Liver (tissue), 9 donors: ENCODE measurements around the gene FAM13A. TPM values are rescaled to one million over a fixed set of nuclear protein-coding genes. Genes with fewer than 3 reads are reported as not detected.

Experiments
- DNase-seq: peaks from one replicate; pipeline ENCODE4 v3.0.0-alpha.2; 2017; ENCODE audit warnings: low spot score
- H3K27ac ChIP-seq, 2 donors: one replicate each; pipeline ENCODE4 v1.7.0; 2013; ENCODE audit warnings: inconsistent platforms in 2 of 2, low read length in 2 of 2, control low read depth in 1 of 2, low read depth in 1 of 2, mild to moderate bottlenecking in 1 of 2
- H3K27me3 ChIP-seq, 4 donors: one replicate each; pipeline versions ENCODE4 v1.6.1 to v1.7.0; 2013; ENCODE audit warnings: low read length in 3 of 4, inconsistent platforms in 1 of 4, mild to moderate bottlenecking in 1 of 4, moderate library complexity in 1 of 4; ENCODE audit not compliant: control insufficient read depth in 4 of 4, insufficient read depth in 4 of 4
- H3K36me3 ChIP-seq, 4 donors: one replicate each; pipeline versions ENCODE4 v1.6.1 to v1.7.0; 2013; ENCODE audit warnings: low read length in 3 of 4, mild to moderate bottlenecking in 3 of 4, low read depth in 1 of 4, moderate library complexity in 1 of 4; ENCODE audit not compliant: control insufficient read depth in 4 of 4, insufficient read depth in 3 of 4
- H3K4me1 ChIP-seq, 4 donors: one replicate each; pipeline versions ENCODE4 v1.6.1 to v1.7.0; 2013; ENCODE audit warnings: low read length in 3 of 4, mild to moderate bottlenecking in 3 of 4, moderate library complexity in 1 of 4; ENCODE audit not compliant: control insufficient read depth in 4 of 4, insufficient read depth in 4 of 4
- H3K4me3 ChIP-seq, 3 donors: one replicate each; pipeline versions ENCODE4 v1.6.1 to v1.7.0; 2013; ENCODE audit warnings: low read length in 3 of 3, control low read depth in 1 of 3, low read depth in 1 of 3, mild to moderate bottlenecking in 1 of 3
- H3K9ac ChIP-seq, 2 donors: one replicate each; pipeline ENCODE4 v1.7.0; 2013; ENCODE audit warnings: low read length in 2 of 2, mild to moderate bottlenecking in 2 of 2, moderate library complexity in 2 of 2, control low read depth in 1 of 2, low read depth in 1 of 2
- H3K9me3 ChIP-seq, 4 donors: one replicate each; pipeline versions ENCODE4 v1.6.1 to v1.7.0; 2013; ENCODE audit warnings: low read length in 3 of 4; ENCODE audit not compliant: control insufficient read depth in 4 of 4
- EGR1 ChIP-seq, 2 donors: IDR thresholded peaks; 2 replicates each; pipeline ENCODE4 v1.6.1; 2016 to 2018; ENCODE audit warnings: antibody characterized with exemption in 2 of 2, low read depth in 2 of 2
- FOXA1 ChIP-seq: IDR thresholded peaks from 2 replicates; pipeline ENCODE4 v1.6.1; 2016; ENCODE audit warnings: antibody characterized with exemption
- FOXA2 ChIP-seq: IDR thresholded peaks from 2 replicates; pipeline ENCODE4 v1.6.1; 2016; ENCODE audit warnings: antibody characterized with exemption
- GABPA ChIP-seq, 2 donors: IDR thresholded peaks in 1 of 2; conservative IDR thresholded peaks in 1 of 2; 2 replicates each; pipeline ENCODE4 v1.6.1; 2016; ENCODE audit warnings: antibody characterized with exemption in 2 of 2, mild to moderate bottlenecking in 1 of 2, moderate library complexity in 1 of 2
- HNF4A ChIP-seq, 2 donors: conservative IDR thresholded peaks; 2 replicates each; pipeline ENCODE4 v1.6.1; 2016; ENCODE audit warnings: antibody characterized with exemption in 2 of 2, mild to moderate bottlenecking in 2 of 2
- HNF4G ChIP-seq: IDR thresholded peaks from 2 replicates; pipeline ENCODE4 v1.6.1; 2016; ENCODE audit warnings: antibody characterized with exemption
- JUND ChIP-seq, 2 donors: IDR thresholded peaks; 2 replicates each; pipeline ENCODE4 v1.6.1; 2016; ENCODE audit warnings: antibody characterized with exemption in 2 of 2
- NR2F2 ChIP-seq: IDR thresholded peaks from 2 replicates; pipeline ENCODE4 v1.6.1; 2016; ENCODE audit warnings: antibody characterized with exemption
- RAD21 ChIP-seq, 2 donors: IDR thresholded peaks; 2 replicates each; pipeline ENCODE4 v1.6.1; 2016; ENCODE audit warnings: antibody characterized with exemption in 2 of 2, mild to moderate bottlenecking in 2 of 2
- RXRA ChIP-seq, 2 donors: IDR thresholded peaks; 2 replicates each; pipeline ENCODE4 v1.6.1; 2017 to 2018; ENCODE audit warnings: antibody characterized with exemption in 2 of 2, mild to moderate bottlenecking in 1 of 2
- SP1 ChIP-seq: IDR thresholded peaks from 2 replicates; pipeline ENCODE4 v1.6.1; 2018; ENCODE audit warnings: antibody characterized with exemption, mild to moderate bottlenecking
- TAF1 ChIP-seq: conservative IDR thresholded peaks from 2 replicates; pipeline ENCODE4 v1.6.1; 2016; ENCODE audit warnings: antibody characterized with exemption, mild to moderate bottlenecking
- YY1 ChIP-seq: IDR thresholded peaks from 2 replicates; pipeline ENCODE4 v1.6.1; 2016; ENCODE audit warnings: antibody characterized with exemption, mild to moderate bottlenecking
- WGBS: extraction: QIAGEN DNeasy Blood & Tissue Kit; methylation state at CpG from one replicate; pipeline ENCODE4 v1.1.7; 2013; 5-methylcytosine and 5-hydroxymethylcytosine counted together
- polyA plus RNA-seq, 2 donors: library from polyadenylated mRNA; stranded (reverse) in 1 of 2; unstranded in 1 of 2; fragments of 200-250 nt in 1 of 2; fragments of >200 nt in 1 of 2; fragmentation: Nextera tagmentation in 1 of 2; extraction: Ambion mirVana in 1 of 2; gene quantifications; one replicate each; pipeline versions ENCODE4 v1.2.1 to v1.2.3, GENCODE V29; 2013 to 2015
- total RNA-seq, 2 donors: library from RNA; depleted of rRNA; stranded (reverse); fragments of >200 nt; gene quantifications; one replicate each; pipeline ENCODE4 v1.2.3, GENCODE V29; 2014
- TF ChIP-seq, protein P1 (sequence below): IDR thresholded peaks from 2 replicates; pipeline ENCODE4 v1.6.1; 2016; ENCODE audit warnings: antibody characterized with exemption, mild to moderate bottlenecking
- TF ChIP-seq, protein P2 (sequence below): IDR thresholded peaks from 2 replicates; pipeline ENCODE4 v1.6.1; 2016; ENCODE audit warnings: antibody characterized with exemption
- TF ChIP-seq, protein P3 (sequence below): fragments of 150-350 bp; IDR thresholded peaks from 2 replicates; pipeline ENCODE4 v1.5.1; 2017; ENCODE audit warnings: improper control_type of control experiment, low read depth, low read length; ENCODE audit not compliant: missing input control
- TF ChIP-seq, protein P4 (sequence below): IDR thresholded peaks from 2 replicates; pipeline ENCODE4 v1.6.1; 2016; ENCODE audit warnings: antibody characterized with exemption
- TF ChIP-seq, protein P5 (sequence below): IDR thresholded peaks from 2 replicates; pipeline ENCODE4 v1.6.1; 2016; ENCODE audit warnings: antibody characterized with exemption
- donor health status: healthy.
- donor health status: healthy.
- donor health status: healthy.
- donor health status: healthy.
- donor health status: healthy.

The FAM13A gene
- total and polyA plus RNA-seq, 4 donors, result 14.9 to 52.9 (median 27.6) TPM

DNA sequence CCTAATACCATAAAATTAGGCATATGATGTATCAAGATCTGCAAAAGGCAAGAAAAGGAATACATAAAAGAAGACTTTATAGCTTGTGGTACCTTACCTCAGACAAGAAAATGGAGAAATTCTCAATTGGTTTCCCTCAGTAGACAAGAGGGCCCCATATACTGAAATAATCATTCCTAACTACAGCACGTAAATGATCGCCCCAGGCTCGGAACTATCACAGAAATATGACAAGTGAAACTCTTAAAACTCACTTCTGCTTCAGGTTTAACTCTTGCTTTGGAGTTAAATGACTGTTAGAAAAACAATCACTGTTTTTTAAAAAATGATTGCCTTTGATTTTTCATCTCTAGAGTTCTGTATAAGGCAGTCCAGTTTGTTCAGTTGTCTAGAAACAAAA lies 320.7 kb downstream of the FAM13A start:
- TF ChIP-seq YY1 (peak; percentile 12), HNF4G (no peak), RXRA (IDR thresholded peaks at IDR 0.05) (no peak), HNF4A (conservative IDR thresholded peaks at IDR 0.05) (no peak)
- TF ChIP-seq, protein P1, sequence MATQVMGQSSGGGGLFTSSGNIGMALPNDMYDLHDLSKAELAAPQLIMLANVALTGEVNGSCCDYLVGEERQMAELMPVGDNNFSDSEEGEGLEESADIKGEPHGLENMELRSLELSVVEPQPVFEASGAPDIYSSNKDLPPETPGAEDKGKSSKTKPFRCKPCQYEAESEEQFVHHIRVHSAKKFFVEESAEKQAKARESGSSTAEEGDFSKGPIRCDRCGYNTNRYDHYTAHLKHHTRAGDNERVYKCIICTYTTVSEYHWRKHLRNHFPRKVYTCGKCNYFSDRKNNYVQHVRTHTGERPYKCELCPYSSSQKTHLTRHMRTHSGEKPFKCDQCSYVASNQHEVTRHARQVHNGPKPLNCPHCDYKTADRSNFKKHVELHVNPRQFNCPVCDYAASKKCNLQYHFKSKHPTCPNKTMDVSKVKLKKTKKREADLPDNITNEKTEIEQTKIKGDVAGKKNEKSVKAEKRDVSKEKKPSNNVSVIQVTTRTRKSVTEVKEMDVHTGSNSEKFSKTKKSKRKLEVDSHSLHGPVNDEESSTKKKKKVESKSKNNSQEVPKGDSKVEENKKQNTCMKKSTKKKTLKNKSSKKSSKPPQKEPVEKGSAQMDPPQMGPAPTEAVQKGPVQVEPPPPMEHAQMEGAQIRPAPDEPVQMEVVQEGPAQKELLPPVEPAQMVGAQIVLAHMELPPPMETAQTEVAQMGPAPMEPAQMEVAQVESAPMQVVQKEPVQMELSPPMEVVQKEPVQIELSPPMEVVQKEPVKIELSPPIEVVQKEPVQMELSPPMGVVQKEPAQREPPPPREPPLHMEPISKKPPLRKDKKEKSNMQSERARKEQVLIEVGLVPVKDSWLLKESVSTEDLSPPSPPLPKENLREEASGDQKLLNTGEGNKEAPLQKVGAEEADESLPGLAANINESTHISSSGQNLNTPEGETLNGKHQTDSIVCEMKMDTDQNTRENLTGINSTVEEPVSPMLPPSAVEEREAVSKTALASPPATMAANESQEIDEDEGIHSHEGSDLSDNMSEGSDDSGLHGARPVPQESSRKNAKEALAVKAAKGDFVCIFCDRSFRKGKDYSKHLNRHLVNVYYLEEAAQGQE, result no peak
- no peaks in the 10 kb centered on the region for H3K27me3 ChIP-seq
- H3K9me3 ChIP-seq, result no peaks in the 10 kb centered on the region
- peaks cover 3 to 41% (median 24%) of the 10 kb centered on the region in 4 donors for H3K4me1 ChIP-seq
- H3K9ac ChIP-seq, result peak overlapping the region; percentile 64 to 96
- H3K27ac ChIP-seq, result peak overlapping the region; percentile 73
- 20% methylated on average over 3 of the region's 3 CpGs for WGBS
- DNase-seq, result no peak
- H3K4me3 ChIP-seq, result peak overlapping the region; percentile 54 to 94 (median 59)
- H3K36me3 ChIP-seq, result peaks cover 1 to 7% (median 3%) of the 10 kb centered on the region in 4 donors

DNA sequence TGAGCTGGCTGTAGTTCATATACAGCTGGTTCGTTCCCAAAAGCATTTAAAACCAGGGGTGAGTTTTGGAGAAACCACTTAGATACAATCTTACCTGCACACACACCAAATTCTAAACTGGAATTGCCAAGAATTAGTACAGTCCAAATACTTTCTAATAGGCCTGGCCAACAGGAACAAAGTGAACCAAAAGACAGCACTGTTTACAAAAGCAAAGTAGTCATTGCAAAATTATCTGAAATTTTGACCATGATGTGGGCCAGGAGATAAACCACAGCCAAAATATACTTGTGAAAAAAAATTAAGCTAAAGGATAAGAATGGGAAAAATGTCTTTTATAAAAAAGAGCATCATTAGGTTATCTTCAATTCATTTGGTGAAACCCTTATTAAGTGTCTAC lies 321.4 kb downstream of the FAM13A start:
- no peaks in the 10 kb centered on the region for H3K9me3 ChIP-seq
- H3K27me3 ChIP-seq, result no peaks in the 10 kb centered on the region
- peak overlapping the region; percentile 54 to 94 (median 59) for H3K4me3 ChIP-seq
- DNase-seq, result no peak
- peak overlapping the region; percentile 73 for H3K27ac ChIP-seq
- 45% methylated on average over 1 of the region's 1 CpG for WGBS
- peaks cover 3 to 41% (median 24%) of the 10 kb centered on the region in 4 donors for H3K4me1 ChIP-seq
- peak overlapping the region; percentile 64 to 96 for H3K9ac ChIP-seq
- peaks cover 1 to 12% (median 8%) of the 10 kb centered on the region in 4 donors for H3K36me3 ChIP-seq
- peak; percentile 79 for TF ChIP-seq FOXA2
- peak; percentile 53 for TF ChIP-seq RXRA (IDR thresholded peaks at IDR 0.05)
- peak; percentile 40 for TF ChIP-seq FOXA1
- peak; percentile 30 to 53 for TF ChIP-seq JUND (IDR thresholded peaks at IDR 0.05)
- TF ChIP-seq EGR1 (IDR thresholded peaks at IDR 0.05; ENCODE audit: low read depth in 2 of 2), result no peak
- peak; percentile 65 to 70 for TF ChIP-seq HNF4A (conservative IDR thresholded peaks at IDR 0.05)
- TF ChIP-seq TAF1, result peak; percentile 26
- TF ChIP-seq, protein P2, sequence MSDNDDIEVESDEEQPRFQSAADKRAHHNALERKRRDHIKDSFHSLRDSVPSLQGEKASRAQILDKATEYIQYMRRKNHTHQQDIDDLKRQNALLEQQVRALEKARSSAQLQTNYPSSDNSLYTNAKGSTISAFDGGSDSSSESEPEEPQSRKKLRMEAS, result peak; percentile 42
- TF ChIP-seq, protein P3, sequence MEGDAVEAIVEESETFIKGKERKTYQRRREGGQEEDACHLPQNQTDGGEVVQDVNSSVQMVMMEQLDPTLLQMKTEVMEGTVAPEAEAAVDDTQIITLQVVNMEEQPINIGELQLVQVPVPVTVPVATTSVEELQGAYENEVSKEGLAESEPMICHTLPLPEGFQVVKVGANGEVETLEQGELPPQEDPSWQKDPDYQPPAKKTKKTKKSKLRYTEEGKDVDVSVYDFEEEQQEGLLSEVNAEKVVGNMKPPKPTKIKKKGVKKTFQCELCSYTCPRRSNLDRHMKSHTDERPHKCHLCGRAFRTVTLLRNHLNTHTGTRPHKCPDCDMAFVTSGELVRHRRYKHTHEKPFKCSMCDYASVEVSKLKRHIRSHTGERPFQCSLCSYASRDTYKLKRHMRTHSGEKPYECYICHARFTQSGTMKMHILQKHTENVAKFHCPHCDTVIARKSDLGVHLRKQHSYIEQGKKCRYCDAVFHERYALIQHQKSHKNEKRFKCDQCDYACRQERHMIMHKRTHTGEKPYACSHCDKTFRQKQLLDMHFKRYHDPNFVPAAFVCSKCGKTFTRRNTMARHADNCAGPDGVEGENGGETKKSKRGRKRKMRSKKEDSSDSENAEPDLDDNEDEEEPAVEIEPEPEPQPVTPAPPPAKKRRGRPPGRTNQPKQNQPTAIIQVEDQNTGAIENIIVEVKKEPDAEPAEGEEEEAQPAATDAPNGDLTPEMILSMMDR, result no peak
- TF ChIP-seq YY1, result peak; percentile 31
- TF ChIP-seq GABPA (IDR thresholded peaks at IDR 0.05 in 1 of 2, conservative IDR thresholded peaks at IDR 0.05 in 1 of 2), result no peak
- TF ChIP-seq, protein P1, result peak; percentile 51
- TF ChIP-seq, protein P4, sequence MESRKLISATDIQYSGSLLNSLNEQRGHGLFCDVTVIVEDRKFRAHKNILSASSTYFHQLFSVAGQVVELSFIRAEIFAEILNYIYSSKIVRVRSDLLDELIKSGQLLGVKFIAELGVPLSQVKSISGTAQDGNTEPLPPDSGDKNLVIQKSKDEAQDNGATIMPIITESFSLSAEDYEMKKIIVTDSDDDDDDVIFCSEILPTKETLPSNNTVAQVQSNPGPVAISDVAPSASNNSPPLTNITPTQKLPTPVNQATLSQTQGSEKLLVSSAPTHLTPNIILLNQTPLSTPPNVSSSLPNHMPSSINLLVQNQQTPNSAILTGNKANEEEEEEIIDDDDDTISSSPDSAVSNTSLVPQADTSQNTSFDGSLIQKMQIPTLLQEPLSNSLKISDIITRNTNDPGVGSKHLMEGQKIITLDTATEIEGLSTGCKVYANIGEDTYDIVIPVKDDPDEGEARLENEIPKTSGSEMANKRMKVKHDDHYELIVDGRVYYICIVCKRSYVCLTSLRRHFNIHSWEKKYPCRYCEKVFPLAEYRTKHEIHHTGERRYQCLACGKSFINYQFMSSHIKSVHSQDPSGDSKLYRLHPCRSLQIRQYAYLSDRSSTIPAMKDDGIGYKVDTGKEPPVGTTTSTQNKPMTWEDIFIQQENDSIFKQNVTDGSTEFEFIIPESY, result peak; percentile 53
- no peak for TF ChIP-seq HNF4G
- TF ChIP-seq SP1, result peak; percentile 65
- peak; percentile 19 to 57 for TF ChIP-seq RAD21 (IDR thresholded peaks at IDR 0.05)
- TF ChIP-seq, protein P5, sequence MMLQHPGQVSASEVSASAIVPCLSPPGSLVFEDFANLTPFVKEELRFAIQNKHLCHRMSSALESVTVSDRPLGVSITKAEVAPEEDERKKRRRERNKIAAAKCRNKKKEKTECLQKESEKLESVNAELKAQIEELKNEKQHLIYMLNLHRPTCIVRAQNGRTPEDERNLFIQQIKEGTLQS, result peak; percentile 56
- TF ChIP-seq NR2F2, result no peak
